ENCODE data around the gene PPP6R3. TPM values are rescaled to one million over a fixed set of nuclear protein-coding genes. Genes with fewer than 3 reads are reported as not detected.

Gene PPP6R3
- total and polyA plus RNA-seq, 11 donors = 23.2 to 93.8 (median 81.2) TPM

GRCh38 chr11:68546555-68546954 is 86.0 kb downstream of the PPP6R3 start:
- intact Hi-C loops (cut with DNase I) = loop anchor here in 4 of 10 donors (5.0 to 10.0 kb wide), 3 partner anchors 36 to 84 kb away; partner anchors contain the start of gene PPP6R3 (in 3 of the 4)
- Histone ChIP-seq H3K9me3 (no peaks in the 10 kb centered on the region), H3K36me3 (peaks cover 0 to 72% (median 60%) of the 10 kb centered on the region in 9 donors), H3K27ac (peak overlapping the region in 10 of 12 donors; percentile 2 to 70 (median 50)), H3K4me3 (no peak overlapping the region), H3K4me1 (peaks cover 11 to 95% (median 58%) of the 10 kb centered on the region in 12 donors), H3K27me3 (no peaks in the 10 kb centered on the region)
- peak in 1 of 5 donors; percentile 47 for DNase-seq
- ATAC-seq = peak in 3 of 4 donors; percentile 27 to 35 (median 30)
- 62 to 81% (median 74%) methylated on average over 4 of the region's 4 CpGs for WGBS, 4 donors
- TF ChIP-seq CTCF (IDR thresholded peaks at IDR 0.05) (no peak), POLR2A (IDR thresholded peaks at IDR 0.05) (no peak)

- TF ChIP-seq CTCF (IDR thresholded peaks at IDR 0.05) = no peak
- TF ChIP-seq POLR2A (IDR thresholded peaks at IDR 0.05) = no peak
- H3K4me1 ChIP-seq = peaks cover 8 to 79% (median 48%) of the 10 kb centered on the region in 12 donors
- WGBS, 4 donors = 61 to 67% (median 65%) methylated on average over 11 of the region's 11 CpGs
- intact Hi-C loops (cut with DNase I) = loop anchor here in 4 of 10 donors (5.0 to 10.0 kb wide), 3 partner anchors 32 to 88 kb away; partner anchors contain the start of gene PPP6R3 (in 3 of the 4)
- peaks cover 0 to 81% (median 74%) of the 10 kb centered on the region in 9 donors for H3K36me3 ChIP-seq
- no peaks in the 10 kb centered on the region for H3K9me3 ChIP-seq
- H3K27me3 ChIP-seq = no peaks in the 10 kb centered on the region
- H3K4me3 ChIP-seq = no peak overlapping the region
- H3K27ac ChIP-seq = peak overlapping the region in 9 of 12 donors; percentile 8 to 73 (median 51)
- DNase-seq (no peak), ATAC-seq (peak in 3 of 4 donors; percentile 9 to 34 (median 19))
Measured at GRCh38 chr11:68549789-68550484, 89.4 kb downstream of the PPP6R3 start.

- WGBS, 4 donors = 33 to 45% (median 37%) methylated on average over 4 of the region's 4 CpGs
- Histone ChIP-seq H3K36me3 (peaks cover 0 to 82% (median 74%) of the 10 kb centered on the region in 9 donors), H3K9me3 (no peaks in the 10 kb centered on the region), H3K27me3 (no peaks in the 10 kb centered on the region), H3K4me3 (no peak overlapping the region), H3K4me1 (peaks cover 8 to 74% (median 46%) of the 10 kb centered on the region in 12 donors), H3K27ac (peak overlapping the region in 10 of 12 donors; percentile 6 to 73 (median 47))
- TF ChIP-seq POLR2A (IDR thresholded peaks at IDR 0.05) (no peak), CTCF (IDR thresholded peaks at IDR 0.05) (no peak)
- ATAC-seq = peak in 3 of 4 donors; percentile 23 to 74 (median 51)
- intact Hi-C loops (cut with DNase I) = no loop called here
- DNase-seq = peak in 3 of 5 donors; percentile 42 to 45 (median 43)
Measured at GRCh38 chr11:68550485-68550817, 89.9 kb downstream of the PPP6R3 start.

- intact Hi-C loops (cut with DNase I) = no loop called here
- H3K4me1 ChIP-seq = peaks cover 8 to 68% (median 41%) of the 10 kb centered on the region in 12 donors
- peak overlapping the region in 7 of 12 donors; percentile 6 to 73 (median 62) for H3K27ac ChIP-seq
- DNase-seq (no peak), ATAC-seq (no peak)
- no peaks in the 10 kb centered on the region for H3K27me3 ChIP-seq
- WGBS, 4 donors = 82 to 90% (median 85%) methylated on average over 7 of the region's 7 CpGs
- peaks cover 0 to 84% (median 73%) of the 10 kb centered on the region in 9 donors for H3K36me3 ChIP-seq
- H3K9me3 ChIP-seq = no peaks in the 10 kb centered on the region
- no peak overlapping the region for H3K4me3 ChIP-seq
- no peak for TF ChIP-seq POLR2A (IDR thresholded peaks at IDR 0.05)
- TF ChIP-seq CTCF (IDR thresholded peaks at IDR 0.05) = no peak
Measured at GRCh38 chr11:68551223-68551622, 90.7 kb downstream of the PPP6R3 start.

Measured in heart left ventricle (tissue), 16 donors.